Kidney (tissue), 14 donors: ENCODE data around the gene MLLT3. TPM values are rescaled to one million over a fixed set of nuclear protein-coding genes. Genes with fewer than 3 reads are reported as not detected.
A peak's percentile ranks its signal among the peaks of the same experiment; 100 is the strongest.

ENCODE experiments used
- DNase-seq, 5 donors: peaks; one replicate each; pipeline ENCODE4 v3.0.0-alpha.2; 2013 to 2020
- FAIRE-seq: peaks from 2 replicates; lab custom pipeline; 2012; peaks lifted over from hg19 to GRCh38; lab: Jason Lieb, UNC
- H3K27ac ChIP-seq, 2 donors: one replicate each; pipeline ENCODE4 v1.7.0; 2013; ENCODE audit warnings: low read depth in 2 of 2, low read length in 2 of 2, inconsistent platforms in 1 of 2
- H3K27me3 ChIP-seq: one replicate; pipeline ENCODE4 v1.7.1; 2013; ENCODE audit warnings: low read length, inconsistent platforms; ENCODE audit not compliant: control insufficient read depth, insufficient read depth
- H3K36me3 ChIP-seq, 3 donors: one replicate each; pipeline versions ENCODE4 v1.7.0 to v1.7.1; 2013; ENCODE audit warnings: low read length in 3 of 3, control low read depth in 1 of 3, inconsistent platforms in 1 of 3; ENCODE audit not compliant: insufficient read depth in 3 of 3, control insufficient read depth in 2 of 3
- H3K4me1 ChIP-seq, 3 donors: one replicate each; pipeline versions ENCODE4 v1.7.0 to v1.7.1; 2013; ENCODE audit warnings: low read length in 3 of 3, inconsistent platforms in 1 of 3, low read depth in 1 of 3; ENCODE audit not compliant: control insufficient read depth in 2 of 3, insufficient read depth in 2 of 3
- H3K4me3 ChIP-seq, 3 donors: one replicate each; pipeline versions ENCODE4 v1.7.0 to v1.8.1; 2013; ENCODE audit warnings: low read length in 3 of 3, control low read depth in 1 of 3, inconsistent platforms in 1 of 3
- H3K9ac ChIP-seq, 3 donors: one replicate each; pipeline versions ENCODE4 v1.7.0 to v1.7.1; 2013; ENCODE audit warnings: low read length in 3 of 3, control low read depth in 1 of 3, inconsistent platforms in 1 of 3
- H3K9me3 ChIP-seq, 3 donors: one replicate each; pipeline versions ENCODE4 v1.7.0 to v1.7.1; 2013; ENCODE audit warnings: low read length in 3 of 3, control low read depth in 1 of 3, inconsistent platforms in 1 of 3; ENCODE audit not compliant: control insufficient read depth in 2 of 3, insufficient read depth in 1 of 3
- CTCF ChIP-seq: IDR thresholded peaks from 3 replicates; pipeline ENCODE4 v1.5.1; 2012; ENCODE audit warnings: mild to moderate bottlenecking, moderate library complexity, borderline replicate concordance; ENCODE audit not compliant: insufficient read depth; ENCODE audit errors: extremely low read depth
- intact Hi-C: fragments of 100-400 bp; cut with DNase I; formaldehyde crosslinking; loops from one replicate; pipeline ENCODE4 v1.11.1; 2022
- polyA plus RNA-seq: library from polyadenylated mRNA; stranded (reverse); fragments of 350-450 nt; fragmentation: Illumina TruSeq; extraction: RNeasy Lipid Tissue Mini Kit (QIAGEN cat#74804); gene quantifications from one replicate; pipeline ENCODE4 v1.2.3, GENCODE V29; 2014; ENCODE audit warnings: low read depth, low replicate concordance; ENCODE audit not compliant: insufficient read depth
- total RNA-seq: library from RNA; stranded (reverse); fragmentation: NEBNext Ultra II Directional; extraction: Animal tissue kit (Norgen Biotek cat#: 25700); gene quantifications from one replicate; pipeline ENCODE4 v1.2.1, GENCODE V29; 2021
- donor health status: control.
- donor health status: control.
- donor health status: control.
- donor health status: control.
- donor health status: control.
- donor health status: DM: yes; HTN: yes; CAD: no.
- donor health status: Normal renal cell carcinoma (clear cell type).

Gene MLLT3
- total and polyA plus RNA-seq, 2 donors from 2014 or later = 15.8 to 19.7 TPM

GRCh38 chr9:20579524-20580314 is 42.6 kb downstream of the MLLT3 start:
- no peaks in the 10 kb centered on the region for H3K36me3 ChIP-seq
- H3K4me1 ChIP-seq = no peaks in the 10 kb centered on the region
- H3K9ac ChIP-seq = no peak overlapping the region
- DNase-seq (no peak), FAIRE-seq (no peak)
- no peaks in the 10 kb centered on the region for H3K27me3 ChIP-seq
- H3K27ac ChIP-seq = no peak overlapping the region
- H3K4me3 ChIP-seq = no peak overlapping the region
- peaks cover 0 to 5% (median 5%) of the 10 kb centered on the region in 3 donors for H3K9me3 ChIP-seq
- TF ChIP-seq CTCF = no peak
- intact Hi-C loops = no loop called here

- H3K4me1 ChIP-seq = no peaks in the 10 kb centered on the region
- DNase-seq (no peak), FAIRE-seq (no peak)
- no peak overlapping the region for H3K4me3 ChIP-seq
- H3K27ac ChIP-seq = no peak overlapping the region
- peaks cover 0 to 5% (median 5%) of the 10 kb centered on the region in 3 donors for H3K9me3 ChIP-seq
- intact Hi-C loops = no loop called here
- no peak overlapping the region for H3K9ac ChIP-seq
- no peak for TF ChIP-seq CTCF
- no peaks in the 10 kb centered on the region for H3K27me3 ChIP-seq
- H3K36me3 ChIP-seq = no peaks in the 10 kb centered on the region
Measured at GRCh38 chr9:20573023-20573422, 49.3 kb downstream of the MLLT3 start.

- no peak overlapping the region for H3K9ac ChIP-seq
- H3K4me1 ChIP-seq = no peaks in the 10 kb centered on the region
- no peak for DNase-seq
- H3K27ac ChIP-seq = no peak overlapping the region
- intact Hi-C loops = no loop called here
- peaks cover 0 to 3% (median 3%) of the 10 kb centered on the region in 3 donors for H3K9me3 ChIP-seq
- H3K4me3 ChIP-seq = no peak overlapping the region
- H3K36me3 ChIP-seq = no peaks in the 10 kb centered on the region
- TF ChIP-seq CTCF = no peak
- H3K27me3 ChIP-seq = no peaks in the 10 kb centered on the region
- FAIRE-seq = peak; percentile 11
Measured at GRCh38 chr9:20570756-20571155, 51.5 kb downstream of the MLLT3 start.
